ENCODE measurements around the gene RPL14. TPM values are rescaled to one million over a fixed set of nuclear protein-coding genes. Genes with fewer than 3 reads are reported as not detected.

The RPL14 gene
- total and polyA plus RNA-seq, 10 of the 15 experiments (the other 5 are each of a cell fraction or from before 2014, with no cell fraction given), result 530 to 3,008 (median 1,136) TPM

- TF ChIP-seq MLLT1 (IDR thresholded peaks at IDR 0.05) (peak; percentile 77; the same call in 1 of the 2 replicates), MAX (IDR thresholded peaks at IDR 0.05; ENCODE audit: low read depth, low read length) (peak; percentile 84; the same call in 1 of the 2 replicates), RELB (IDR thresholded peaks at IDR 0.05; ENCODE audit: low read depth) (peak; percentile 95), HCFC1 (IDR thresholded peaks at IDR 0.05; ENCODE audit: low read length) (peak; percentile 64), PAX8 (IDR thresholded peaks at IDR 0.05) (0 out of 2 replicates have a peak, but pooled peaks have one; percentile 58), RFX5 (IDR thresholded peaks at IDR 0.05; ENCODE audit: low read depth, low read length) (no peak), TCF3 (IDR thresholded peaks at IDR 0.05; ENCODE audit: borderline replicate concordance, insufficient read depth, low read depth, low read length) (0 out of 2 replicates have a peak, but pooled peaks have one; percentile 39), TBL1XR1 (IDR thresholded peaks at IDR 0.05; ENCODE audit: low read depth, low read length) (no peak), NR2F1 (conservative IDR thresholded peaks at IDR 0.05) (0 out of 2 replicates have a peak, but pooled peaks have one; percentile 24), NR2C2 (IDR thresholded peaks at IDR 0.05; ENCODE audit: borderline replicate concordance, control insufficient read depth, insufficient read length, low read depth) (no peak), BRCA1 (IDR thresholded peaks at IDR 0.05; ENCODE audit: low read depth, low read length) (no peak), KLF5 (IDR thresholded peaks at IDR 0.05; ENCODE audit: partially characterized antibody) (peak; percentile 66), FOXK2 (IDR thresholded peaks at IDR 0.05) (peak; percentile 54; the same call in 1 of the 2 replicates), IRF4 (IDR thresholded peaks at IDR 0.05; ENCODE audit: low read depth, low read length) (no peak), BCL11A (IDR thresholded peaks at IDR 0.05; ENCODE audit: low read depth, low read length) (no peak), IKZF1 (conservative IDR thresholded peaks at IDR 0.05) (peak; percentile 72), FOS (IDR thresholded peaks at IDR 0.05; ENCODE audit: borderline replicate concordance, extremely low read depth, insufficient read length) (no peak), ATF7 (IDR thresholded peaks at IDR 0.05; ENCODE audit: low read depth) (peak; percentile 46; the same call in 1 of the 2 replicates), BMI1 (IDR thresholded peaks at IDR 0.05; ENCODE audit: borderline replicate concordance) (no peak), IRF3 (IDR thresholded peaks at IDR 0.05) (no peak), RAD51 (IDR thresholded peaks at IDR 0.05) (peak; percentile 27; the same call in 1 of the 2 replicates), GATAD2B (conservative IDR thresholded peaks at IDR 0.05; ENCODE audit: low read depth) (peak; percentile 77), PML (IDR thresholded peaks at IDR 0.05; ENCODE audit: low read length) (peak; percentile 97), E2F8 (IDR thresholded peaks at IDR 0.05; ENCODE audit: low read depth, partially characterized antibody) (no peak), POLR2A (IDR thresholded peaks at IDR 0.05; ENCODE audit: low read depth, low read length) (peak; percentile 99)
Observed at GRCh38 chr3:40456940-40457823, at the start of gene RPL14 (continued).

Data from GM12878 (cell line).